GM21786 (cell line): ENCODE data around the gene FERD3L.
"Not testable (repeated sequence)": the region's sequence is repeated elsewhere in the genome, so short reads cannot be mapped to it uniquely, and the experiment has no call there.

Source experiments
- ATAC-seq: cut with Tn5 transposase; IDR thresholded peaks from one replicate; pipeline ENCODE4 v1.9.1; 2021; ENCODE audit not compliant: unreplicated experiment

Gene FERD3L

GRCh38 chr7:19144661-19145433 is at the start of gene FERD3L:
Gene FERD3L (minus strand): TSS chr7:19145421. CDS start chr7:19145362, 59 bp downstream.
- ATAC-seq = no peak

GRCh38 chr7:19194417-19194816 is 49.2 kb upstream of the FERD3L start:
- ATAC-seq = not testable (repeated sequence)

DNA sequence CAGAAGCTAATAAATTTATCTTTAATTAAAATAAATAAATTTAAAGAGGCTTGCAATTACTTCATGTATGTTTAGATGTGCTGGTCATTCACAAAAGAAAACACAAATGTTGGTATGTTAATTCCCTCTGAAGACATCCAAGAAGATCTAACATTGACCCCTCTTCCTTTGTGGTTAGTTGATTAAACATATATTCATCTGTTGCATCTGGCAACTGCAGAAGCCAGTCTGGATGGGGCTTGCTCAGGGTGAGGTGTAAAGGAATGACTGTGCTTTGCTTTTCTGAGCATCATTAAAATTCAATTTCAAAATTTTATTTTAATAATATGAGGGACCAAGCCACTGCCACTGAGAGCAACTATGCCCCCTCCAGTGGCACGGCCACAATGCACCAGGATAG is 36.4 kb upstream of the FERD3L start:
- no peak for ATAC-seq

DNA sequence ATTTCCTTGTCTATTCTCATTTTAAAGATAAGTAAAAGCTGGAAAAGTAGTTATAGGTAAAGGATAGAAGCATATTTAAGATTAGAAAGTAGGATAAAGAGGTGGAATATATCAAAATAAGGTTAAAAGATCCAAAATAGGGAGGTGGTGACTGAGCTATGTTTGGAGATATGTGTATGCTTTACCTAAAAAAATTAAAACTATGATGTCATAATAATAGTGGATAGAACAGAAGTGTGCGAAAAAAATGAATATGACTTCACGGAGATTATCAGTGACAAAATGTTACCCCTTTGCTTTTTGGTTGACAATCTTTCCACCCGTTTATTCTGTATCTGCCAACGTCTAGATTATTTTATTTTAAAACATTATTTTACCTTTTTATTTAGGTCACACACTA is 33.4 kb upstream of the FERD3L start:
- no peak for ATAC-seq

DNA sequence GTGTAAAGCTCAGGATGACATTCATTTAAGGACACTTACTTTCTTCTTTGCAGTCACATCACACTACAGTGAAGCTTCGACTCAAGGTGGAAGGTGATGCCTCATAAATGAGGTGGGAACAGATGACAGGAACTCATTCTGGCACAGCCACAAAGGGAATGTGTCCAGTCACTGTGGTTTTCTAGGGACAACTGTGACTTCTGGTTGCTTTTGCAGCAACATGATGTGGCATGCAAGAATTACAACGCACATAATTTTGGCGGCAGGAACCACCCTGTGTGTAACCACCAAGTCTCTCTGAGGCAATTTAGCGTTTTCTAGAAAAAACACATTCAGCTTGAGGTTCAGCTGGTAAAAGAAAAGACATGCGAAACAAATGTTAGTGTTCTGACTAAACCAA is 32.0 kb upstream of the FERD3L start:
- ATAC-seq = no peak

- no peak for ATAC-seq
Observed at GRCh38 chr7:19175241-19175640, 30.0 kb upstream of the FERD3L start.

GRCh38 chr7:19161671-19162070 is 16.4 kb upstream of the FERD3L start:
- no peak for ATAC-seq

- no peak for ATAC-seq
Observed at GRCh38 chr7:19146699-19147098, 1.5 kb upstream of the FERD3L start.

GRCh38 chr7:19145434-19146115 is 354 bp upstream of the FERD3L start:
- ATAC-seq = no peak

DNA sequence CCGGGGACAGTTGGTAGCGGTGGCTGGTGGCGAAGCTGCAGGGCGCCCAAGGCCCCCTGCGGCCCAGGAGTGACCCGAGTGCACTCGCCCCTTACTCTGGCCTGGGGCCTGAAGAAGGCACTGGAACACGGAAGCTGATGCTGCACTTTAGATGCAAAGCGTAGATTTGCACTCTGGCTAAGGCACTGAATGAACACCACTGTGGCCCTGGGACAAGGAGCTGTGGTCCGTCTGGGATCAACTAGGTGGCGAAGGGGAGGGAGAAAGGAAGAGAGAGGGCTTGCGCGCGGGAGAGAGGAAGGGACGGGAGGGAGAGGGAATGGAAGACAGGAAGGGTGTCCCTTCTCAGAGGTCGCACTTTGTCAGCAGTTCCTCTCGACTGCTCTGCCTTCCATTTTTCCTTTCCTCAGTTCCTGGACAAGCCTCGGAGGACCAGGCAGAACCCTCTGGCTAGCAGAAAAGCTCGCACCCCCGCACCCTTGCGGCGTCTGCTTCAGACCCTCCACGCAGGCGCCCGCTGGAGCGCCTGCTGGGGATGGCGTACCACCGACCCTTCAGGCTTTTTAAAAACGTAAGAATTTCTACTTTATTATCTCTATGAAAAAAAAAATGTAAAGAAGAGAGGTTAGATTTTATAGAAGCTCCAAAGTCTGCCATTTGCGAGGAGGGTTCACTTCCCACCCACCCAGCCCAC is 1.2 kb downstream of the FERD3L start:
- no peak for ATAC-seq

DNA sequence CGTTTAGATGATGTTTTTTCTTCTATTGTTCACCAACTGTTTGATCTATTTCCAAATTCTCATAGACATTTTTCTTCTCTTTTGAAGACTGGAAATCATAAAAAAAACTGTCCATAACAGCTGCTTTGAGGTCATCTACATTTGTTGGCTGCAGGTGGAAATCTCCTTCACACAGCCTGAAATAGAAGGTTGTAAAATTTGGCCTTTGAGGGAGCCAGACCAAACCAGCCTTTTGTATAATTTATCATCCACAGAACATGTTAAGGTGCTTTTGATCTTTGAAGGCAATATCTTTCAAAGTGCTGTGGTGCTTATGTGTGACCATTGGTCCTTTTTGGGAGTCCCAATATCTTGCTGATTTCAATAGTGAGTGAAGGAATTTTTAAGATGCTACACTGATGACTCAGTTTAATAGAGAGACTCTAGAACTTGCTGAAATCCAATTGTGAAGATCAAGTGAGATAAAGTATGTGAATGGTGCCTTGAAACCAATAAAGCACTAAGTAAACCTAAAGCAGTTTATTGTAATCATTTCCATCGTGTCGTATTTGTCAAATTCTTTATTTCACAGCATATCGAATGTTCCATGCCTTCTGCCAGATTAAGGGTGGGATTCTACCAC is 5.4 kb downstream of the FERD3L start:
- no peak for ATAC-seq

- ATAC-seq = no peak
Observed at GRCh38 chr7:19133886-19134285, 11.3 kb downstream of the FERD3L start.

GRCh38 chr7:19133390-19133789 is 11.8 kb downstream of the FERD3L start:
- no peak for ATAC-seq

- no peak for ATAC-seq
Observed at GRCh38 chr7:19128856-19129255, 16.4 kb downstream of the FERD3L start.

DNA sequence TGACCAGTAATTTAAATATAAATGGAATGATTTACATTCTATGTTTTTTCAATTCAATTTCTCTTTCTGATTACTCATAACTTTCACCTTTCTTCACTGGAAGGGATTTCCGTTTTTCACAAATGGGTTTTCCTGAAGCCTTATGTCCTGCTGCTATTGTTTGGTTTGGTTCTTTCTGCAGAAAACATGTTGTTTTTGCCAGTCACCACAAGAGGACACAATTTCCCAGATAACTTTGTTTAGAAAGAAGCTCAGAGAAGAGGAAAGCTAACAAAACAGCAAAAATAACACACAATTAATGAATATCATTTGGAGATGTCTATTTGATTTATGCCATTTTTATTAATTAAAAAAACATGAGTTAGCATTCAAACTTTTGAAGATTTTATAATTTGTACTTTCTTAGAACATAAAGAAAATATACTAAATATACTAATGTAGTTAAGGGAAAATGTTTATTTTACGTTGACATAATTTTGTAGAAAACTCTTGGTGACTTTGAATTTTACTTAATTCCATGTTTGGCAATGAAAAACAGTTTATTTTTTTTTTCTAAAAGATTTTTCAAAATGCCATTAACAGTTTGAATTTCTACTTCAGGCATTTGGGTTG is 23.1 kb downstream of the FERD3L start:
- ATAC-seq = no peak

DNA sequence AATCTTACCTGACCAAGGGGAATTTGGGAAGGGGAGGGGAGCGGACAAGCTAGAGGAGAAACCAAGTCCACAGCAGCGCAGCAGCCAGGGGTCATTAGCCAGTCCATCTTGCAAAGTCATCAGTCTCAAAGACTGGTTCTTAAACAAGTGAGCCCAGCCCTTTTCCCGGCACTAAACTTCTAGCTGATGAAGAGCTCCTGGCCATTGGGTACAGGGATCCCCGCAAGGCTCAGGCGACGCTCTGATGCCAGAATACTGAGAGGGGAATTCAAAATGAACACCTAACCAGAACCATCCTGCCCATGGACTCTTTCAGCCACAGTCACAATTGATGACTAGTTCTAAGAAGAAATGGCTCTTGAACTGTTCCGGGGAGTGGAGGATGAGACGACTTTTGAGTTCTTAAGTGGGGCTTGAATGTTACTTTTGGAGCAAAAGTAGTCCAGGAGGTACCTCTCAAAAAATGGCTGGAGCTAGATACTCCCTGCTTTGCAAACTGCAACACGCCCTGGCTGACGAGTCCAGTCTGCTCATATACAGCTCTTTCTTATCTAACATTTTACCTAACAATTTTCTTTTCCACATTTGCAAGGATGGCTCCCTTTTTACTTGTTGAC is 25.2 kb downstream of the FERD3L start:
- ATAC-seq = no peak

DNA sequence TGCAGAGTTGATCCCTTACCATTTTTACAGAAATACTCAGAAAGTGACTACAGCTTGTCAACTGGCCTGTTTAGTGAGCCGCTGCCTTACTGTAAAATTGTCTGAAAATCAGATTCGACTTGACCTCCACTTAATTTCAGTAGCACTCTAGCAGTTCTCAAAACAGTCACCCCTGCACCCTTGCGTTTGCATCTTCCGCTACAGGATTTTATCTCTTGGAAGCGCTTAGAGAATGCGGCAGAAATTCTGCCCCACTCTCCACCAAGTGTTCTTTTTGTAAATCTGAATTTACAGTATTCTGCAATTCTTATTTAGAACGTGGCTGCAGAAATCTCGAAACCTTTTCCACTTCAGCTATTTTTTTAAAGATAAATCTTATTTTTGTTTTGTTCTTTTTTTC is 25.8 kb downstream of the FERD3L start:
- ATAC-seq = no peak

- no peak for ATAC-seq
Observed at GRCh38 chr7:19118636-19119371, 26.4 kb downstream of the FERD3L start.

DNA sequence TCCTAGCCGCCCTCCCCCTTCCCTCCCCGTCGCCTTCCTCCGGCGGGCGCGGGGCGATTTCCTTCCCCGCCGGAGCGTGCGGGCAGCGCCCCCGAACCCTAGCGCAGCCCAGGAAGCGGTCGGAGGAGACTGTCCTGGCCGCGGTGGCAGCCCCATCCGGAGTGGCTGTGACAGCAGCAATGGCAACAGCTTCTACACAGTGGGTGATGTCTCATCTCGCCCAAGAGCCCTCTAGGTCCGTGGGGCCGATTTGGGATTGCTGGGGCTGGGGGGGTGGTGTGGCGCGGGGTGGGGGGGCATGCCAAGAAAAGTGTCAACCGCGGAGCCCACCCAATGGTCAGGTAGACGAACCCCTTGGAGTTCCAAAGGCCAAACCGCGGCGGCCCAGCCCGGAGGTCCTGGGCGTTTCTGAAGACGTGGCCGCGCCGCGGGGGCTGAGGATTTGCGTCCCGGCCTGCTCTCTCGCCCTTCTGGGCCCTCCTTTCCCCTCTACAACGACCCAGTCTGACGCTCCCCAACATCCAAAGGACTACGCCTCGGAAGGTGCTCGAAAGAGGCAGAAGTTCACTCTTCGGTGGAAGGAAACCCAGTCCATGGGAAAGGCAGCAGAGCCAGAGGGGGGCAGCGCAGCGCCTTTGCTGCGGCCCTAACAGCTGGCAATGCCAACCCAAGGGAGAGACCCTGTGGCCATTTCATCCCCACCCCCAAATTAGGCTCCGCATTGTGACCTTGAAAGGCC is 27.2 kb downstream of the FERD3L start:
- no peak for ATAC-seq
